ENCODE results near the gene EXOC3.

DNA sequence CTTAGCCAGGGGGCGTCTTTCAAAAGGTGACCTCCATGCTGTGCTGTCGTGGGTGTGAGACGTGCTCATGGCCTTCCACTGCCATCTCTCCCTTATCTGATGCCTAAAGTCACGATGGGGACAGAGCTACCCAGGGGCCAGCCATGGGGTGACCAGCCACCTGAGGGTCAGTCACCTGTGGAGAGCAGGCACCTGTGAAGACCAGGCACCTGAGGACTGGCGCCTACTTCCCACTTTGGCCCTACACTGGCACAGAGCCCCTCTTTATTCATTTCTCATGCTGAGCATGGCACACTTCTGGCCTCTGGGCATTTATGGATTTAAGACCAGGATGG is 6.4 kb upstream of the EXOC3 start:
- TF ChIP-seq JUNB (IDR thresholded peaks at IDR 0.05), result no peak
- TF ChIP-seq USF2 (IDR thresholded peaks at IDR 0.05; ENCODE audit: borderline replicate concordance, low read depth, low read length), result no peak
- TF ChIP-seq FOXM1 (IDR thresholded peaks at IDR 0.05; ENCODE audit: low read depth, low read length), result no peak
- no peak for TF ChIP-seq CTCF (IDR thresholded peaks at IDR 0.05 in 2 of 3, conservative IDR thresholded peaks at IDR 0.05 in 1 of 3; ENCODE audit: control insufficient read depth in 2 of 3, extremely low read depth in 1 of 3, insufficient read depth in 1 of 3, low read depth in 3 of 3, low read length in 3 of 3)
- no peak for TF ChIP-seq TBL1XR1 (IDR thresholded peaks at IDR 0.05; ENCODE audit: low read depth, low read length)
- TF ChIP-seq CHD2 (IDR thresholded peaks at IDR 0.05; ENCODE audit: borderline replicate concordance, low read depth, low read length), result no peak
- no peak for TF ChIP-seq EP300 (IDR thresholded peaks at IDR 0.05; ENCODE audit: borderline replicate concordance in 1 of 2, control insufficient read depth in 1 of 2, low read depth in 2 of 2, low read length in 2 of 2)
- TF ChIP-seq, protein P1, sequence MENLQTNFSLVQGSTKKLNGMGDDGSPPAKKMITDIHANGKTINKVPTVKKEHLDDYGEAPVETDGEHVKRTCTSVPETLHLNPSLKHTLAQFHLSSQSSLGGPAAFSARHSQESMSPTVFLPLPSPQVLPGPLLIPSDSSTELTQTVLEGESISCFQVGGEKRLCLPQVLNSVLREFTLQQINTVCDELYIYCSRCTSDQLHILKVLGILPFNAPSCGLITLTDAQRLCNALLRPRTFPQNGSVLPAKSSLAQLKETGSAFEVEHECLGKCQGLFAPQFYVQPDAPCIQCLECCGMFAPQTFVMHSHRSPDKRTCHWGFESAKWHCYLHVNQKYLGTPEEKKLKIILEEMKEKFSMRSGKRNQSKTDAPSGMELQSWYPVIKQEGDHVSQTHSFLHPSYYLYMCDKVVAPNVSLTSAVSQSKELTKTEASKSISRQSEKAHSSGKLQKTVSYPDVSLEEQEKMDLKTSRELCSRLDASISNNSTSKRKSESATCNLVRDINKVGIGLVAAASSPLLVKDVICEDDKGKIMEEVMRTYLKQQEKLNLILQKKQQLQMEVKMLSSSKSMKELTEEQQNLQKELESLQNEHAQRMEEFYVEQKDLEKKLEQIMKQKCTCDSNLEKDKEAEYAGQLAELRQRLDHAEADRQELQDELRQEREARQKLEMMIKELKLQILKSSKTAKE (IDR thresholded peaks at IDR 0.05; ENCODE audit: low read depth, poor library complexity, severe bottlenecking), result no peak
- TF ChIP-seq NFIC (IDR thresholded peaks at IDR 0.05; ENCODE audit: low read depth, low read length), result no peak
- TF ChIP-seq, protein P2, sequence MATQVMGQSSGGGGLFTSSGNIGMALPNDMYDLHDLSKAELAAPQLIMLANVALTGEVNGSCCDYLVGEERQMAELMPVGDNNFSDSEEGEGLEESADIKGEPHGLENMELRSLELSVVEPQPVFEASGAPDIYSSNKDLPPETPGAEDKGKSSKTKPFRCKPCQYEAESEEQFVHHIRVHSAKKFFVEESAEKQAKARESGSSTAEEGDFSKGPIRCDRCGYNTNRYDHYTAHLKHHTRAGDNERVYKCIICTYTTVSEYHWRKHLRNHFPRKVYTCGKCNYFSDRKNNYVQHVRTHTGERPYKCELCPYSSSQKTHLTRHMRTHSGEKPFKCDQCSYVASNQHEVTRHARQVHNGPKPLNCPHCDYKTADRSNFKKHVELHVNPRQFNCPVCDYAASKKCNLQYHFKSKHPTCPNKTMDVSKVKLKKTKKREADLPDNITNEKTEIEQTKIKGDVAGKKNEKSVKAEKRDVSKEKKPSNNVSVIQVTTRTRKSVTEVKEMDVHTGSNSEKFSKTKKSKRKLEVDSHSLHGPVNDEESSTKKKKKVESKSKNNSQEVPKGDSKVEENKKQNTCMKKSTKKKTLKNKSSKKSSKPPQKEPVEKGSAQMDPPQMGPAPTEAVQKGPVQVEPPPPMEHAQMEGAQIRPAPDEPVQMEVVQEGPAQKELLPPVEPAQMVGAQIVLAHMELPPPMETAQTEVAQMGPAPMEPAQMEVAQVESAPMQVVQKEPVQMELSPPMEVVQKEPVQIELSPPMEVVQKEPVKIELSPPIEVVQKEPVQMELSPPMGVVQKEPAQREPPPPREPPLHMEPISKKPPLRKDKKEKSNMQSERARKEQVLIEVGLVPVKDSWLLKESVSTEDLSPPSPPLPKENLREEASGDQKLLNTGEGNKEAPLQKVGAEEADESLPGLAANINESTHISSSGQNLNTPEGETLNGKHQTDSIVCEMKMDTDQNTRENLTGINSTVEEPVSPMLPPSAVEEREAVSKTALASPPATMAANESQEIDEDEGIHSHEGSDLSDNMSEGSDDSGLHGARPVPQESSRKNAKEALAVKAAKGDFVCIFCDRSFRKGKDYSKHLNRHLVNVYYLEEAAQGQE (IDR thresholded peaks at IDR 0.05; ENCODE audit: low read depth, low read length), result no peak
